Activated CD4-positive, alpha-beta memory T cell treated with anti-CD3 and anti-CD28 coated beads, Interleukin-2, amount 10 ng/mL, durations not matched to agents 7 days and 5 days (primary cell): ENCODE results near the gene ELP5. TPM values are rescaled to one million over a fixed set of nuclear protein-coding genes. Genes with fewer than 3 reads are reported as not detected.

ENCODE experiments used
- CTCF ChIA-PET: fragments of 350-600 bp; sonication (Branson Sonifier 250); formaldehyde crosslinking; loops from one replicate; lab custom pipeline; 2021; ENCODE audit warnings: antibody characterized with exemption, inconsistent platforms; lab: Charles Lee
- POLR2A ChIA-PET: fragments of 350-600 bp; sonication (Branson Sonifier 250); formaldehyde crosslinking; loops from one replicate; lab custom pipeline; 2021; ENCODE audit warnings: antibody characterized with exemption; lab: Charles Lee
- DNase-seq: peaks from one replicate; pipeline ENCODE4 v3.0.0-alpha.2; 2020
- H3K27ac Mint-ChIP-seq: one replicate; pipeline ENCODE4 v1.8.0; 2021; ENCODE audit warnings: mild to moderate bottlenecking, mixed read lengths
- H3K27me3 Mint-ChIP-seq: one replicate; pipeline ENCODE4 v1.8.0; 2021; ENCODE audit warnings: mixed read lengths
- H3K36me3 Mint-ChIP-seq: one replicate; pipeline ENCODE4 v1.8.0; 2021; ENCODE audit warnings: low read depth, mixed read lengths
- H3K4me1 Mint-ChIP-seq: one replicate; pipeline ENCODE4 v1.8.0; 2021; ENCODE audit warnings: mixed read lengths
- H3K4me3 Mint-ChIP-seq: one replicate; pipeline ENCODE4 v1.8.0; 2021; ENCODE audit warnings: mild to moderate bottlenecking, mixed read lengths
- H3K9me3 Mint-ChIP-seq: one replicate; pipeline ENCODE4 v1.8.0; 2021; ENCODE audit warnings: mixed read lengths
- total RNA-seq, 2 experiments: library from RNA; stranded (reverse); gene quantifications; one replicate each; pipeline ENCODE4 v1.2.3, GENCODE V29; 2021

The ELP5 gene
- total RNA-seq, 2 experiments from 2014 or later: 40.4 to 42.1 TPM

DNA sequence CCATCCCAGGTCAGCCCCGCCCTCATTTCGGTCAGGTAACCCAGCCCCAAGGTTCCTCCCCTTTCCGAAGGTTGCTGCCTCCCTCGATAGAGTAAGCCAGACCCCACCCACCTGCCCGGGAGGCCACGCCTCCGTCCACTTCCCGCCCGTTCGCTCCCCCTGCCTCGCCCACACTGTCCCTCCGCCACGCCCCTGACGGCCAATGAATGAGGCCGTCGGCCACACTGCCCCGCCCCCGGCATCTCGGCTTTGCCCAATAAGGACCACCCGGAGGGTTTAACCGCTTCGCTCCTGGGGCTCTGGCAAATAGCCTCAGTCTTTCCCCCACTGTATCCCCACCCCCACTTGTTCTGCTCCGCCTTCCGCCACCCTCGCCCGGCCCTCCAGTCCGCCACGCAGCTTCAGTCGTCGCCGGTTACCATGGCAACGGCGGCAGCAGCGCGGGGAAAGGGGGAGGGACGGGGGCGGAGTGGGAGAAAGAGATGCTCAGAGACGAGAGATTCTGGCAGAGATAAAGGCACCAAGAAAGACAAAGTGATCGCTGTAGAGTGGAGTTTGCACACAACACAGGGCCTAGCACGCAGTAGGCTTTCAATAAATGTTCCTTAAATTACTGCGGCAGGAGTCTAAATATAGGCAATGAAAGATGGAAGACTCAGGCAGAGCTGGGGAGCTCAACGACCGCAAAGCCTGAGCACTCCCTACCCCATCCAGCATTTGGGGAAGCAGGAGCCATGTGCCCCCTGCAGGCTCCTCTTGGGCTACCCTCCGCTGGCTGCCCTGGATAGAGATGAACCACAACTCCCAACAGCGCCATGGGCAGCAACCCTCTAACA, 37.5 kb upstream of the ELP5 start:
- ChIA-PET CTCF (interaction anchor here (0.8 to 2.1 kb wide), 6 partner anchors 9 to 221 kb away, joined by 3 to 13 read pairs (median 3); partner anchors contain the start of genes NEURL4 and SLC16A13), POLR2A (interaction anchor here (0.6 to 1.5 kb wide), 9 partner anchors 11 to 184 kb away, joined by 3 to 6 read pairs (median 4); partner anchors contain the start of gene SLC16A13)
- H3K4me3 Mint-ChIP-seq: peak overlapping the region; percentile 82
- peak; percentile 99 for DNase-seq
- H3K36me3 Mint-ChIP-seq: no peaks in the 10 kb centered on the region
- no peaks in the 10 kb centered on the region for H3K9me3 Mint-ChIP-seq
- H3K27me3 Mint-ChIP-seq: peaks cover 18% of the 10 kb centered on the region
- H3K4me1 Mint-ChIP-seq: peaks cover 47% of the 10 kb centered on the region
- H3K27ac Mint-ChIP-seq: peak overlapping the region; percentile 81

- DNase-seq: no peak
- Mint-ChIP-seq H3K4me3 (peak overlapping the region; percentile 82), H3K36me3 (no peaks in the 10 kb centered on the region), H3K27me3 (peaks cover 14% of the 10 kb centered on the region), H3K9me3 (no peaks in the 10 kb centered on the region), H3K27ac (peak overlapping the region; percentile 81), H3K4me1 (peaks cover 50% of the 10 kb centered on the region)
- CTCF ChIA-PET: interaction anchor here (0.8 to 2.1 kb wide), 4 partner anchors 9 to 221 kb away, joined by 3 to 13 read pairs (median 3); no protein-coding TSS in a partner anchor
- POLR2A ChIA-PET: interaction anchor here (0.6 to 1.5 kb wide), 5 partner anchors 16 to 184 kb away, joined by 3 to 6 read pairs (median 5); partner anchors contain the start of gene SLC16A13
These were observed 36.8 kb upstream of the ELP5 start for GRCh38 chr17:7215136-7215638.

GRCh38 chr17:7215652-7216180, 36.3 kb upstream of the ELP5 start:
- H3K27me3 Mint-ChIP-seq: peaks cover 12% of the 10 kb centered on the region
- no peaks in the 10 kb centered on the region for H3K9me3 Mint-ChIP-seq
- H3K27ac Mint-ChIP-seq: no peak overlapping the region
- peaks cover under 1% of the 10 kb centered on the region for H3K36me3 Mint-ChIP-seq
- H3K4me1 Mint-ChIP-seq: peaks cover 55% of the 10 kb centered on the region
- POLR2A ChIA-PET: interaction anchor here (0.7 to 1.1 kb wide), 2 partner anchors 16 to 252 kb away, joined by 3 read pairs; no protein-coding TSS in a partner anchor
- DNase-seq: no peak
- H3K4me3 Mint-ChIP-seq: no peak overlapping the region
- CTCF ChIA-PET: interaction anchor here (1.6 kb wide), 1 partner anchor 68 kb away, joined by 3 read pairs; no protein-coding TSS in a partner anchor

DNA sequence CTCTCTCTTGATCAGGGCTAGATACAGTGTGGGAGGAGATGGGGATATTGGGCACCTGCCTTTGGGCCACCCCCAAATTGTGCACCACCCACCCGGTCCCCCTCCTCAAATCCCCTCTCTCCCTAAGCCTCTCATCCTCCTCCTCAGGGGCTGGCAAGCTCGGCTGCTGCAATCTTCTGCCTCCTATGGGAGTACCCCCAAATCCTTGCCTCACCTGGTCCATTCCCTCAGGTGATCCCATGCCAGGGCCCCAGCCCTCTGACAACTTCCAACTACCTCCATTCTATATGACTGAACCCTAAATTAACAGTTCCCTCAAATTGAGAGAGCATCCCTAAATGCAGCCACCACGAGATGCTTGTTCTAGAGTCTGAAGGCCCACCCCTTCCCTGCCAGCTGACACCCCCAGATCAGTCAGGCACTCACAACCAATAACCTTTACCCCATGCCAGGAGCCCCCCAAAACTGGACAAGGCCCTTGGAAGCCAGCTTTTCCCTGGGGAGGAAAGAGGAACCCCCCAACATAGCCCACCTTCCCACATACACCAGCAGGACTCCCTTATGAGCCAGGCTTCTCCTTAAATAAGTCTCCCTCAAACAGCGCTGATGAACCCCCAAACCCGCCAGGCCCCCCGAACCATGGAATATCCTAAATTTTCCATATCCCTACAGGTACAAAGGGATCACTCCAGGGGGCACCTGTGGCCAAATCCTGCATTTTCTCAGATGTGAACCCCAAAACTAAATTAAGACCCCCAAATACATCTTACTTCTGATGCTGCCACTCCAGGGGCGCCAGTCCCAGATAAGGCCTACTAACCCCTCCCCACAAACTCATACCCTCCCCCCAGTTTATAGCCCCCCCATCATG, 35.5 kb upstream of the ELP5 start:
- POLR2A ChIA-PET: interaction anchor here (0.7 kb wide), 1 partner anchor 252 kb away, joined by 3 read pairs; no protein-coding TSS in a partner anchor
- Mint-ChIP-seq H3K27ac (no peak overlapping the region), H3K27me3 (peaks cover 12% of the 10 kb centered on the region)

DNA sequence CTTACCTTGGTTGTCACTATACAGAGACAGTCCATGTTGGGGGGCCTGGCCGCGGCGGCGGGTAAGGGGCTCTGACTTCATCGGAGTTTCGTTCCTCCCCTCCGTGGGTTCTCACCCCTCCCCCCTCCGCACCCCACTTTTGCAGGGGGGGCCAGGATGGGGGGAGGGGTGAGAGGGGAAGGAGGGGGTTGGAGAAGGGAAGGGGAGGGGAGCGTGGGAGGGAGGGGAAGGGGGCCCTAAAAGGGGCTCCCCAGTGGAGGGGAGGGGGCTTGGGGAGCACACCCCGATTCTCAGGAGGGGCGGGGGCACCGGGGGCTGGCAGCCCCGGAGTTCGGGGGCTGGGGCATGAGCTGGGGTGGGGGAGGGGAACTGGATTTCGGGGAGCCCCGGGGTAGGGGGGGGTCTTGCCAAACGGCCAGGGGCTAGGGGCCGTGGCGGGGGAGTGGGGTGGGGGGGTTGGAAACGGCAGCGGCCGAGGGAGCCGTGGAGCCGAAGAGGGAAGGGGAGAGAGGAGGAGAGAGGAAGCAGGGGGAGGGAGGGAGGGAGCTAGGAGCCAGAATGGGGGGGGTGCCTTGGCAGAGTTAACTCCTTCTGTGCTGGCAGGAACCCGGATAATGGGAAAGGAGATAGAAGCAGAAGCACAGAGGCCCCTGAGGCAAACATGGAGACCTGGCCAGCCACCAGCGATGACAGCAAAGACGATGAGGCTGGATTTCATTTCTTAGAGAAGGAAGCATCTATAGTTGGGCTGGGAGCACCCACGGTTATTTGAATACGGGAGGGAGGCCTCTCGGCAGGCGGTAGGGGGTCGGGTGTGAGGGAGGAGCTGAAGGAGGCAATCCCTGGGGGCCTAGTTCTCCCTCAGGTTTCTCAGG, 34.7 kb upstream of the ELP5 start:
- H3K9me3 Mint-ChIP-seq: no peaks in the 10 kb centered on the region
- peaks cover 66% of the 10 kb centered on the region for H3K4me1 Mint-ChIP-seq
- no peak for DNase-seq
- H3K27me3 Mint-ChIP-seq: peaks cover 6% of the 10 kb centered on the region
- no peak overlapping the region for H3K4me3 Mint-ChIP-seq
- CTCF ChIA-PET: interaction anchor here (0.6 to 1.6 kb wide), 2 partner anchors 70 to 257 kb away, joined by 3 read pairs; no protein-coding TSS in a partner anchor
- peaks cover 17% of the 10 kb centered on the region for H3K36me3 Mint-ChIP-seq
- POLR2A ChIA-PET: interaction anchor here (8.4 kb wide), 1 partner anchor 23 kb away, joined by 100 read pairs; the partner anchor contains the start of genes GABARAP and PHF23
- no peak overlapping the region for H3K27ac Mint-ChIP-seq

More for the DNA sequence above, 35.5 kb upstream of the ELP5 start:
- Mint-ChIP-seq H3K4me3 (no peak overlapping the region), H3K36me3 (peaks cover 8% of the 10 kb centered on the region), H3K4me1 (peaks cover 63% of the 10 kb centered on the region), H3K9me3 (no peaks in the 10 kb centered on the region)
- no peak for DNase-seq
- CTCF ChIA-PET: interaction anchor here (1.6 kb wide), 1 partner anchor 69 kb away, joined by 3 read pairs; no protein-coding TSS in a partner anchor

DNA sequence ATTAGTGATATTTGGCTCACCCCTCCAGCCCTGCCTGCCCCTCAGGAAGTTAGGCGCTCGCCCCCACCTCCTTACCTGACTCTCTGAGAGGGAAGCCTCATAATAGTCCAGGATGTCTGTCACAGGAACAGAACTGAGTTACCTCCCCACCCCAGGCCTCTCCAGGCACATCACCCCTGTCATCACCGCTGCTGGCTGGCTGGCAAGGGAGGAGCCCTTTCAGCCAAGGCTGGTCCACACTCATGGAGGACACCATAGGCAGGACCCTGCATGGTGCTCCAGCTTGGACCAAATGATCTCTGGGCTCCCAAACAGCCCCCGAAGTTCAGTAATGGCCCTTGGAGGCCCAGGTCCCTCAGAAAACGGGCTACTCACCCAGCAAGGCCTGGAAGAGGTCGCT, 33.8 kb upstream of the ELP5 start:
- H3K36me3 Mint-ChIP-seq: peaks cover 20% of the 10 kb centered on the region
- DNase-seq: no peak
- H3K4me1 Mint-ChIP-seq: peaks cover 66% of the 10 kb centered on the region
- H3K9me3 Mint-ChIP-seq: no peaks in the 10 kb centered on the region
- H3K27ac Mint-ChIP-seq: no peak overlapping the region
- ChIA-PET CTCF (interaction anchor here (5.2 kb wide), 1 partner anchor 19 kb away, joined by 44 read pairs; the partner anchor contains the start of genes DVL2 and PHF23), POLR2A (interaction anchor here (0.9 to 8.4 kb wide), 4 partner anchors 17 to 119 kb away, joined by 3 to 100 read pairs (median 16); partner anchors contain the start of genes DVL2, GABARAP and PHF23)
- peaks cover 5% of the 10 kb centered on the region for H3K27me3 Mint-ChIP-seq
- H3K4me3 Mint-ChIP-seq: no peak overlapping the region

- H3K27ac Mint-ChIP-seq: no peak overlapping the region
- peaks cover 26% of the 10 kb centered on the region for H3K36me3 Mint-ChIP-seq
- no peaks in the 10 kb centered on the region for H3K9me3 Mint-ChIP-seq
- peaks cover 60% of the 10 kb centered on the region for H3K4me1 Mint-ChIP-seq
- H3K4me3 Mint-ChIP-seq: peak overlapping the region; percentile 93
- DNase-seq: no peak
- ChIA-PET CTCF (interaction anchor here (0.9 to 5.2 kb wide), 5 partner anchors 16 to 183 kb away, joined by 3 to 61 read pairs (median 19); partner anchors contain the start of genes DVL2, GABARAP, PHF23 and SLC16A13), POLR2A (interaction anchor here (0.9 to 8.4 kb wide), 6 partner anchors 16 to 365 kb away, joined by 3 to 100 read pairs (median 5); partner anchors contain the start of genes DVL2, GABARAP, MPDU1 and PHF23)
- no peaks in the 10 kb centered on the region for H3K27me3 Mint-ChIP-seq
These were observed 33.3 kb upstream of the ELP5 start for GRCh38 chr17:7218758-7219157.

- no peak for DNase-seq
- Mint-ChIP-seq H3K9me3 (no peaks in the 10 kb centered on the region), H3K27ac (peak overlapping the region; percentile 89), H3K4me3 (peak overlapping the region; percentile 93), H3K4me1 (peaks cover 55% of the 10 kb centered on the region), H3K36me3 (peaks cover 31% of the 10 kb centered on the region), H3K27me3 (no peaks in the 10 kb centered on the region)
- ChIA-PET CTCF (interaction anchor here (0.9 to 5.2 kb wide), 9 partner anchors 16 to 217 kb away, joined by 3 to 61 read pairs (median 3); partner anchors contain the start of genes DVL2, GABARAP, PHF23 and SLC16A13), POLR2A (interaction anchor here (0.9 to 8.4 kb wide), 10 partner anchors 10 to 364 kb away, joined by 3 to 100 read pairs (median 6); partner anchors contain the start of genes DVL2, GABARAP, MPDU1 and PHF23)
These were observed 32.7 kb upstream of the ELP5 start for GRCh38 chr17:7219229-7219811.

GRCh38 chr17:7219812-7220592, 32.0 kb upstream of the ELP5 start, which contains the start of the genes ACADVL and DLG4:
Gene ACADVL (plus strand): TSS chr17:7219938. CDS start chr17:7219985, 47 bp downstream.
Gene DLG4 (minus strand): TSS chr17:7219836.
- DNase-seq: peak; percentile 84
- H3K4me1 Mint-ChIP-seq: peaks cover 48% of the 10 kb centered on the region
- no peaks in the 10 kb centered on the region for H3K27me3 Mint-ChIP-seq
- peaks cover 35% of the 10 kb centered on the region for H3K36me3 Mint-ChIP-seq
- peak within 1 kb of the TSS; percentile 89 for H3K27ac Mint-ChIP-seq
- peak within 1 kb of the TSS; percentile 93 for H3K4me3 Mint-ChIP-seq
- CTCF ChIA-PET: interaction anchor here (0.7 to 5.2 kb wide), 21 partner anchors 11 to 217 kb away, joined by 3 to 61 read pairs (median 3); partner anchors contain the start of genes ACAP1, CTDNEP1, DVL2 and ELP5
- no peaks in the 10 kb centered on the region for H3K9me3 Mint-ChIP-seq
- POLR2A ChIA-PET: interaction anchor here (0.9 to 8.4 kb wide), 12 partner anchors 11 to 364 kb away, joined by 3 to 100 read pairs (median 6); partner anchors contain the start of genes CTDNEP1, DVL2, ELP5 and GABARAP
